Measurements from ENCODE around the gene MRPL40.
"Not testable (repeated sequence)": the region's sequence is repeated elsewhere in the genome, so short reads cannot be mapped to it uniquely, and the experiment has no call there.

Gene MRPL40

DNA sequence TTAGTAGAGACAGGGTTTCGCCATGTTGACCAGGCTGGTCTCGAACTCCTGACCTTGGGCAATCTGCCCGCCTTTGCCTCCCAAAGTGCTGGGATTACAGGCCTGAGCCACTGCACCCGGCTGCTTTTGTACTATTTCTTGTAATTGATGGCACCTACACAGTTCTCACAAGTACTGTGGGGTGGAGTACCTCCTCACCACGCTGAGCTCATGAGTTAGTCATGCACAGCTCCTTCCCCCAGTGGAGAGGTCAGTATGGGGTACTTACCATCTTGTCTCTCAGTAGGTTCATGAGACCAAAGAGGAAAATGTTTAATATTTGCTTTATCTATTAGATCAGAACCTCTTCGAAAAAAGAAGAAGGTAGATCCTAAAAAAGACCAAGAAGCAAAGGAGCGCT, 2.1 kb downstream of the MRPL40 start:
- POLR2A ChIA-PET, result no interaction called here
- no peak for DNase-seq (ENCODE audit: extremely low spot score)
- CTCF ChIA-PET, result interaction anchor here (1.6 to 2.4 kb wide), 2 partner anchors 9 to 13 kb away, joined by 3 to 10 read pairs; partner anchors contain the start of gene C22orf39
- TF ChIP-seq, protein P1, sequence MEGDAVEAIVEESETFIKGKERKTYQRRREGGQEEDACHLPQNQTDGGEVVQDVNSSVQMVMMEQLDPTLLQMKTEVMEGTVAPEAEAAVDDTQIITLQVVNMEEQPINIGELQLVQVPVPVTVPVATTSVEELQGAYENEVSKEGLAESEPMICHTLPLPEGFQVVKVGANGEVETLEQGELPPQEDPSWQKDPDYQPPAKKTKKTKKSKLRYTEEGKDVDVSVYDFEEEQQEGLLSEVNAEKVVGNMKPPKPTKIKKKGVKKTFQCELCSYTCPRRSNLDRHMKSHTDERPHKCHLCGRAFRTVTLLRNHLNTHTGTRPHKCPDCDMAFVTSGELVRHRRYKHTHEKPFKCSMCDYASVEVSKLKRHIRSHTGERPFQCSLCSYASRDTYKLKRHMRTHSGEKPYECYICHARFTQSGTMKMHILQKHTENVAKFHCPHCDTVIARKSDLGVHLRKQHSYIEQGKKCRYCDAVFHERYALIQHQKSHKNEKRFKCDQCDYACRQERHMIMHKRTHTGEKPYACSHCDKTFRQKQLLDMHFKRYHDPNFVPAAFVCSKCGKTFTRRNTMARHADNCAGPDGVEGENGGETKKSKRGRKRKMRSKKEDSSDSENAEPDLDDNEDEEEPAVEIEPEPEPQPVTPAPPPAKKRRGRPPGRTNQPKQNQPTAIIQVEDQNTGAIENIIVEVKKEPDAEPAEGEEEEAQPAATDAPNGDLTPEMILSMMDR (IDR thresholded peaks at IDR 0.05; ENCODE audit: control extremely low read depth, extremely low read depth, low read depth, missing control alignments), result no peak

DNA sequence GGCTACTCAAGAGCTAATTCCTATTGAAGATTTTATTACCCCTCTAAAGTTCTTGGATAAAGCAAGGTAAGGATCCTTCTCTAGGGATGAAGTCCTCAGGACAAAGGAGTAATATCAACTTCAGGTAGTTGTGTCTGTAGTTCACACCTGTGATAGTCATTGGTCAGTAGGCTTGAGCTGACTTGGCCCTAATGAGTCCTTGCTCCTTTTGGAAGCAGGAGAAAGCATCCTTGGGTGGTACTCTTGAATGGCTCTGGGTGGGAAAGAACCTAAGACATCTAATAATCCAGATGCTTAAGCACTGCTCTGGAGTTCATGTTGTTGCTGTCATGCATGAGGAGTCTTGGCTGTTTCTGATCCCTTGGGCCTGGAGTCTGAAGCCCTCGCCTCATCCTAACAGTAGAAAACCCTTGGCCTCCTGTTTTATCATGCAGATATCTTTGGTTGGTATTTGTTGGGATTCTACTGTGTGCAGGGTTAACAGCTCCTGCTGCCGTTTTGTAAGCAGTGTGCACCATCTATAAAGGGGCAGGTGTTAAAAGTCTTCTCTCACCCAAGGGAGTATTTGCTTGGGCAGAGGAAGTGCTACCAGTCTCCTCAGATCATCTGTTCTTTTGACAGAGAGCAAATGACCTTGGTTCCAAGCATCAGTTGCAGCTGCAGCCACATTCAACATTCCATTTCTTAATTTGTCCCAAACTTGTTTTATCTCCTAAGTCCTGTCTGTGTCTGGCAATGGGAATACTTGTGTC, 2.7 kb downstream of the MRPL40 start:
- TF ChIP-seq, protein P1 (IDR thresholded peaks at IDR 0.05; ENCODE audit: control extremely low read depth, extremely low read depth, low read depth, missing control alignments), result no peak
- DNase-seq (ENCODE audit: extremely low spot score), result no peak
- CTCF ChIA-PET, result interaction anchor here (2.4 kb wide), 1 partner anchor 12 kb away, joined by 10 read pairs; the partner anchor contains the start of gene C22orf39
- POLR2A ChIA-PET, result no interaction called here

DNA sequence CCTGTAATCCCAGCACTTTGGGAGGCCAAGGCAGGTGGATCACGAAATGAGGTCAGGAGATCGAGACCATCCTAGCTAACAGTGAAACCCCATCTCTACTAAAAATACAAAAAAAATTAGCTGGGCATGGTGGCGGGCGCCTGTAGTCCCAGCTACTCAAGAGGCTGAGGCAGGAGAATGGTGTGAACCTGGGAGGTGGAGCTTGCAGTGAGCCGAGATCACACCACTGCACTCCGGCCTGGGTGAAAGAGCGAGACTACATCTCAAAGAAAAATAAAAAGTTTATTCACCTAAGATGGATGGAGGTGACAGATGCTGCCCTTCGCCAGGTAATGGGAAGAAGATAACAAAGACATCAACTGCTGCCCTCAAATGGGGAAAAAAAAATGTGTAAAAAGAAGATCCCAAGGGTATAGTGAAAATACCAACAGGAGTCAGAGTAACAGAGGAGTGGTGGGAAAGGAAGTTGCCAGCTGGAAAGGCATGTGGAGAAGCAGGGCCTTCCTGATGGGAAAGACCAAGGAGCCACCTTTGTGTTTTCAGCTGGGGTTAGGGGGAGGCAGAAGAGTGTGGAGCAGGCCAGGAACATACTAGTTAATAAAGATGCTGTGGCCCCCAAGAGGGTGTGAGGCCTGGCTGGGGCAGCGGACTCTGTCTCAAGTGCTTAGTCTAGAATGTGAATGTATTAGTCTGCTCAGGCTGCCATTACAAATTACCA, 4.3 kb downstream of the MRPL40 start:
- DNase-seq (ENCODE audit: extremely low spot score); POLR2A ChIA-PET: not testable (repeated sequence)
- CTCF ChIA-PET, result interaction anchor here (1.1 kb wide), 1 partner anchor 15 kb away, joined by 3 read pairs; no protein-coding TSS in a partner anchor

GRCh38 chr22:19438298-19438697, 6.0 kb downstream of the MRPL40 start:
- no peak for DNase-seq (ENCODE audit: extremely low spot score)
- TF ChIP-seq, protein P1 (IDR thresholded peaks at IDR 0.05; ENCODE audit: control extremely low read depth, extremely low read depth, low read depth, missing control alignments), result no peak
- POLR2A ChIA-PET, result no interaction called here
- CTCF ChIA-PET, result no interaction called here

GRCh38 chr22:19440411-19441195, 8.3 kb downstream of the MRPL40 start:
- ChIA-PET CTCF (no interaction called here), POLR2A (no interaction called here)
- DNase-seq (ENCODE audit: extremely low spot score), result no peak

GRCh38 chr22:19442166-19442565, 9.8 kb downstream of the MRPL40 start:
- DNase-seq (ENCODE audit: extremely low spot score), result no peak
- POLR2A ChIA-PET, result no interaction called here
- TF ChIP-seq, protein P1 (IDR thresholded peaks at IDR 0.05; ENCODE audit: control extremely low read depth, extremely low read depth, low read depth, missing control alignments), result no peak
- CTCF ChIA-PET, result no interaction called here

More at GRCh38 chr22:19440411-19441195, 8.3 kb downstream of the MRPL40 start:
- TF ChIP-seq, protein P1 (IDR thresholded peaks at IDR 0.05; ENCODE audit: control extremely low read depth, extremely low read depth, low read depth, missing control alignments), result no peak

Data from GM10248 (cell line).